Measurements from ENCODE around the gene SOX6.

SOX6 gene

DNA sequence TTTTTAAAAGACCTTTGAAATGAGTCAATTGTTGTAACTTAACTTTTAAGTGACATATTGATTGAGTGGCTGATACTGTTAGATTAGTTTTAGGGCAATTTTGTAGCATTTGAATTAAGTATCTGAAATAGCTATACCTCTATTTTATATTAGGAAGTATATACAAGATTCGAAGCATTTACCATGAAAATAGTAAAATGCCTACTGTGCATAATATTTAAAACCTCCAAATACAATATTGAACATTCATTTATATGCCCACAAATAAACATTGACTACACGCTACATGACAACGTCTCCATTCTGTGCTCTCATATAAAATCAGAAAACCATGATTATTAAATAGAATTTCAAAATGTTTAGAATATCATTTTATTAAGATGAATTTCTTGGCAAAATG, 14.5 kb downstream of the SOX6 start:
- TF ChIP-seq, protein P1, sequence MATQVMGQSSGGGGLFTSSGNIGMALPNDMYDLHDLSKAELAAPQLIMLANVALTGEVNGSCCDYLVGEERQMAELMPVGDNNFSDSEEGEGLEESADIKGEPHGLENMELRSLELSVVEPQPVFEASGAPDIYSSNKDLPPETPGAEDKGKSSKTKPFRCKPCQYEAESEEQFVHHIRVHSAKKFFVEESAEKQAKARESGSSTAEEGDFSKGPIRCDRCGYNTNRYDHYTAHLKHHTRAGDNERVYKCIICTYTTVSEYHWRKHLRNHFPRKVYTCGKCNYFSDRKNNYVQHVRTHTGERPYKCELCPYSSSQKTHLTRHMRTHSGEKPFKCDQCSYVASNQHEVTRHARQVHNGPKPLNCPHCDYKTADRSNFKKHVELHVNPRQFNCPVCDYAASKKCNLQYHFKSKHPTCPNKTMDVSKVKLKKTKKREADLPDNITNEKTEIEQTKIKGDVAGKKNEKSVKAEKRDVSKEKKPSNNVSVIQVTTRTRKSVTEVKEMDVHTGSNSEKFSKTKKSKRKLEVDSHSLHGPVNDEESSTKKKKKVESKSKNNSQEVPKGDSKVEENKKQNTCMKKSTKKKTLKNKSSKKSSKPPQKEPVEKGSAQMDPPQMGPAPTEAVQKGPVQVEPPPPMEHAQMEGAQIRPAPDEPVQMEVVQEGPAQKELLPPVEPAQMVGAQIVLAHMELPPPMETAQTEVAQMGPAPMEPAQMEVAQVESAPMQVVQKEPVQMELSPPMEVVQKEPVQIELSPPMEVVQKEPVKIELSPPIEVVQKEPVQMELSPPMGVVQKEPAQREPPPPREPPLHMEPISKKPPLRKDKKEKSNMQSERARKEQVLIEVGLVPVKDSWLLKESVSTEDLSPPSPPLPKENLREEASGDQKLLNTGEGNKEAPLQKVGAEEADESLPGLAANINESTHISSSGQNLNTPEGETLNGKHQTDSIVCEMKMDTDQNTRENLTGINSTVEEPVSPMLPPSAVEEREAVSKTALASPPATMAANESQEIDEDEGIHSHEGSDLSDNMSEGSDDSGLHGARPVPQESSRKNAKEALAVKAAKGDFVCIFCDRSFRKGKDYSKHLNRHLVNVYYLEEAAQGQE (IDR thresholded peaks at IDR 0.05; ENCODE audit: insufficient read depth in 1 of 2, low read depth in 2 of 2, low read length in 2 of 2): no peak
- TF ChIP-seq SIN3A (IDR thresholded peaks at IDR 0.05; ENCODE audit: borderline replicate concordance, insufficient read depth, low read length): no peak
- TF ChIP-seq TAF1 (IDR thresholded peaks at IDR 0.05; ENCODE audit: borderline replicate concordance, insufficient read depth, low read length): no peak
- TF ChIP-seq POLR2AphosphoS5 (IDR thresholded peaks at IDR 0.05; ENCODE audit: low read depth, low read length): no peak
- TF ChIP-seq FOXP2 (optimal IDR thresholded peaks at IDR 0.05; ENCODE audit: borderline replicate concordance, extremely low read depth, extremely low read length, insufficient read depth): no peak

DNA sequence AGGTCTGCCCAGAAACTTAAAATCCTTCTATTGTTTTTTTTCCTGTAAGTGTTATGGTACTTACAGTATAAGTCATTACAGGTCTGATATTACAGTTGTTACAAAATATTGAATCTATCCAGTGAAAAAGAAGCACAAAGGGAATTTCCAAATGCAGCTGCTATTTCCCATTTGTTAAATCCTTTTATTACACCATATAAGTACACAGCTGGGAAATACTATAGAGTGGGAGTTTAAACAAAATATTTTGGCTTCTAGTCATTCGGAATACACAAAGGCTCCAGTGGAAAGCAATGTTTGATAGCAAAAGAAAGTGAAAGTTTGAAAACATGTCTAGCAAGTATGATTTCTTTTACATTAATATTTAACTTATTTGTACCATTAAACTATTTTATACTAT, 18.0 kb downstream of the SOX6 start:
- no peak for TF ChIP-seq FOXP2 (optimal IDR thresholded peaks at IDR 0.05; ENCODE audit: borderline replicate concordance, extremely low read depth, extremely low read length, insufficient read depth)
- no peak for TF ChIP-seq SIN3A (IDR thresholded peaks at IDR 0.05; ENCODE audit: borderline replicate concordance, insufficient read depth, low read length)
- no peak for TF ChIP-seq TAF1 (IDR thresholded peaks at IDR 0.05; ENCODE audit: borderline replicate concordance, insufficient read depth, low read length)
- no peak for TF ChIP-seq POLR2AphosphoS5 (IDR thresholded peaks at IDR 0.05; ENCODE audit: low read depth, low read length)
- TF ChIP-seq, protein P1 (IDR thresholded peaks at IDR 0.05; ENCODE audit: insufficient read depth in 1 of 2, low read depth in 2 of 2, low read length in 2 of 2): no peak

GRCh38 chr11:16337421-16338213, 18.7 kb downstream of the SOX6 start:
- TF ChIP-seq SIN3A (IDR thresholded peaks at IDR 0.05; ENCODE audit: borderline replicate concordance, insufficient read depth, low read length): no peak
- TF ChIP-seq, protein P1 (IDR thresholded peaks at IDR 0.05; ENCODE audit: insufficient read depth in 1 of 2, low read depth in 2 of 2, low read length in 2 of 2): no peak
- TF ChIP-seq FOXP2 (optimal IDR thresholded peaks at IDR 0.05; ENCODE audit: borderline replicate concordance, extremely low read depth, extremely low read length, insufficient read depth): no peak
- no peak for TF ChIP-seq POLR2AphosphoS5 (IDR thresholded peaks at IDR 0.05; ENCODE audit: low read depth, low read length)
- TF ChIP-seq TAF1 (IDR thresholded peaks at IDR 0.05; ENCODE audit: borderline replicate concordance, insufficient read depth, low read length): no peak

DNA sequence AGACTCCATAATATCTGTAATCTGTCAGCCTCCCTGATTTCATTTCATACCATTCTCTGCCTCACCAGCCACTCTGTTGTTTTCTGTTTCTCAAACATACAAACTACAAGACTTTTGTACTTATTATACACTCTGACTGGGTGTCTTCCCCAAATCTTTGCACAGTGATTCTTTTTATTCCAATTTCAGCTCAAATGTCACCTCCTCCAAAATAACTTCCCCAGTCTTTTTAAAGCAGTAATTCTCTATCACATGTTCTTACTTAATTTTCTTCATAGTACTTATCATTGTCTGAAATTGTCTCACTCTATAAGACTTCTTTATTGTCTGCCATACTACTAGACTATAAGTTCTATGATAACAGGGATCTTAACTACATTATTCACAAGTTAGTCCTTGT, 19.6 kb downstream of the SOX6 start:
- TF ChIP-seq FOXP2 (optimal IDR thresholded peaks at IDR 0.05; ENCODE audit: borderline replicate concordance, extremely low read depth, extremely low read length, insufficient read depth) (no peak), POLR2AphosphoS5 (IDR thresholded peaks at IDR 0.05; ENCODE audit: low read depth, low read length) (no peak), SIN3A (IDR thresholded peaks at IDR 0.05; ENCODE audit: borderline replicate concordance, insufficient read depth, low read length) (no peak), TAF1 (IDR thresholded peaks at IDR 0.05; ENCODE audit: borderline replicate concordance, insufficient read depth, low read length) (no peak)
- TF ChIP-seq, protein P1 (IDR thresholded peaks at IDR 0.05; ENCODE audit: insufficient read depth in 1 of 2, low read depth in 2 of 2, low read length in 2 of 2): no peak
